Duodenal mucosa (tissue), 2 donors: ENCODE measurements around the gene CNTNAP1.

ENCODE experiments used
- H3K27ac ChIP-seq: one replicate; pipeline ENCODE4 v1.7.0; 2013; ENCODE audit warnings: low read depth, low read length
- H3K27me3 ChIP-seq, 2 donors: one replicate each; pipeline ENCODE4 v1.7.0; 2013; ENCODE audit warnings: low read length in 2 of 2, control low read depth in 1 of 2; ENCODE audit not compliant: insufficient read depth in 2 of 2, control insufficient read depth in 1 of 2
- H3K36me3 ChIP-seq, 2 donors: one replicate each; pipeline ENCODE4 v1.7.0; 2013; ENCODE audit warnings: low read length in 2 of 2, control low read depth in 1 of 2; ENCODE audit not compliant: insufficient read depth in 2 of 2, control insufficient read depth in 1 of 2
- H3K4me1 ChIP-seq, 2 donors: one replicate each; pipeline ENCODE4 v1.7.0; 2013; ENCODE audit warnings: low read length in 2 of 2, control low read depth in 1 of 2; ENCODE audit not compliant: insufficient read depth in 2 of 2, control insufficient read depth in 1 of 2
- H3K4me3 ChIP-seq, 2 donors: one replicate each; pipeline ENCODE4 v1.7.0; 2013; ENCODE audit warnings: low read length in 2 of 2, low read depth in 1 of 2
- H3K9ac ChIP-seq, 2 donors: one replicate each; pipeline ENCODE4 v1.7.0; 2013; ENCODE audit warnings: low read length in 2 of 2, low read depth in 1 of 2
- H3K9me3 ChIP-seq, 2 donors: one replicate each; pipeline ENCODE4 v1.7.0; 2013; ENCODE audit warnings: low read length in 2 of 2, control low read depth in 1 of 2; ENCODE audit not compliant: control insufficient read depth in 1 of 2

The CNTNAP1 gene

DNA sequence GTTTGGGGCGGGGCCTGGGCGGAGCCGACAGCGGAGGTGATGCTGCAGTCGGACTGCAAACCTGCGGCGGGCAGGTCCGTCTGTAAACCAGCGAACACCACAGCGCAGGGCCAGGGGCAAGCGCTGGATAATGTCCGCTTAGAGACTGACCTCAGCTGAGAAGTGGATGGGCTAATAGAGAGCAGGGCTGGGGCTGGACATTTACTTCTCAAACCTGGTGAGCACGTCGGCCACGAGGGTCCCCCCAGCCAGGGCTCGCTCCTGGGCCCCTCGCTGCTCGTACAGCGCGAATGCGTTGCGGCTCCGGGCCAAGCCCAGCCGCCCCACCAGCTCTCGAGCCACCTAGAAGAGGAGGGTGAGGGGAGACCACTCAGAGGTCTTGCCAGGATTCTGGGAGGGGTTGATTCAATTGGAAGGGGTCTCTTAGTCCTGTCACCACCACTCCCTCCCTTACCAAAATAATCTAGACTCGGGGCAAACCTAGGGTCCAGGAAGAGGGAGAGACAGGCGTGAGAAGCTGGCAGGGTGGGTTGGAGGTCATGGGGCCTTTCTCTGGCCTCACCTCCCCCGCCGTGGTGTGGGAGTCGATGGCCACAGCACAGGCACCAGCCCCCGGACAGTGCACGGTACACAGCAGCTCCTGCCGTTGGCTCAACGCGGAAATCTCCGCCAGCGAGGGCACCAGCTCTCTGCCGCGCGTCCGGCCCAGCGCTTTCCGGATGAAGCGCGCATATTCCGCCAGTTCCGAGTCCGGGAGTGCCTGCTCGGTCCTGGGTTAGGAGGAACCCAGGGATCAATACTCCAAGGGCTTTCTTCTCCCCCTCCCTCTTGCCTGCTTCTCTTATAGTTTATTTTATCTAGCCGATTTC lies 11.3 kb upstream of the CNTNAP1 start:
- Histone ChIP-seq H3K27ac (no peak overlapping the region), H3K27me3 (no peaks in the 10 kb centered on the region), H3K4me3 (no peak overlapping the region), H3K36me3 (peaks cover 17 to 31% of the 10 kb centered on the region in 2 donors), H3K9me3 (no peaks in the 10 kb centered on the region), H3K4me1 (peaks cover 29 to 38% of the 10 kb centered on the region in 2 donors), H3K9ac (no peak overlapping the region)

GRCh38 chr17:42672038-42672437 lies 10.3 kb upstream of the CNTNAP1 start:
- Histone ChIP-seq H3K27me3 (no peaks in the 10 kb centered on the region), H3K27ac (no peak overlapping the region), H3K36me3 (peaks cover 12 to 25% of the 10 kb centered on the region in 2 donors), H3K9ac (no peak overlapping the region), H3K4me3 (no peak overlapping the region), H3K9me3 (no peaks in the 10 kb centered on the region), H3K4me1 (peaks cover 30 to 43% of the 10 kb centered on the region in 2 donors)

GRCh38 chr17:42673266-42673884 lies 9.0 kb upstream of the CNTNAP1 start:
- Histone ChIP-seq H3K27ac (no peak overlapping the region), H3K4me3 (no peak overlapping the region), H3K27me3 (no peaks in the 10 kb centered on the region), H3K4me1 (peaks cover 28 to 39% of the 10 kb centered on the region in 2 donors), H3K9me3 (no peaks in the 10 kb centered on the region), H3K9ac (no peak overlapping the region), H3K36me3 (peaks cover 5 to 21% of the 10 kb centered on the region in 2 donors)

GRCh38 chr17:42673885-42674754 lies 8.2 kb upstream of the CNTNAP1 start:
- Histone ChIP-seq H3K9ac (peak overlapping the region; percentile 10 to 32), H3K9me3 (no peaks in the 10 kb centered on the region), H3K36me3 (peaks cover 3 to 21% of the 10 kb centered on the region in 2 donors), H3K4me3 (peak overlapping the region; percentile 57 to 80), H3K4me1 (peaks cover 35 to 46% of the 10 kb centered on the region in 2 donors), H3K27ac (peak overlapping the region; percentile 20), H3K27me3 (no peaks in the 10 kb centered on the region)

- Histone ChIP-seq H3K4me3 (peak overlapping the region; percentile 80), H3K27ac (no peak overlapping the region), H3K9me3 (no peaks in the 10 kb centered on the region), H3K27me3 (no peaks in the 10 kb centered on the region), H3K9ac (peak overlapping the region; percentile 32 to 91), H3K4me1 (peaks cover 39 to 53% of the 10 kb centered on the region in 2 donors), H3K36me3 (peaks cover 0 to 21% of the 10 kb centered on the region in 2 donors)
These were observed 7.5 kb upstream of the CNTNAP1 start for GRCh38 chr17:42674755-42675347.

GRCh38 chr17:42675348-42675964 lies 6.9 kb upstream of the CNTNAP1 start:
- H3K9ac ChIP-seq: peak overlapping the region; percentile 78 to 91
- H3K4me3 ChIP-seq: peak overlapping the region; percentile 80
- H3K27me3 ChIP-seq: no peaks in the 10 kb centered on the region
- peak overlapping the region; percentile 50 for H3K27ac ChIP-seq
- H3K36me3 ChIP-seq: peaks cover 0 to 19% of the 10 kb centered on the region in 2 donors
- H3K4me1 ChIP-seq: peaks cover 45 to 56% of the 10 kb centered on the region in 2 donors
- no peaks in the 10 kb centered on the region for H3K9me3 ChIP-seq

GRCh38 chr17:42675965-42676423 lies 6.3 kb upstream of the CNTNAP1 start:
- Histone ChIP-seq H3K9ac (peak overlapping the region; percentile 78 to 91), H3K4me3 (peak overlapping the region; percentile 80), H3K36me3 (peaks cover 0 to 15% of the 10 kb centered on the region in 2 donors), H3K27me3 (no peaks in the 10 kb centered on the region), H3K4me1 (peaks cover 48 to 59% of the 10 kb centered on the region in 2 donors), H3K9me3 (no peaks in the 10 kb centered on the region), H3K27ac (peak overlapping the region; percentile 50)

- Histone ChIP-seq H3K4me3 (peak within 1 kb of the TSS; percentile 80), H3K9ac (peak within 1 kb of the TSS; percentile 78 to 91), H3K27me3 (peaks cover 3 to 4% of the 10 kb centered on the region in 2 donors), H3K9me3 (no peaks in the 10 kb centered on the region), H3K4me1 (peaks cover 51 to 63% of the 10 kb centered on the region in 2 donors), H3K27ac (peak within 1 kb of the TSS; percentile 94), H3K36me3 (peaks cover 0 to 10% of the 10 kb centered on the region in 2 donors)
These were observed 5.8 kb upstream of the CNTNAP1 start, which contains the start of gene PLEKHH3 for GRCh38 chr17:42676424-42677011. PLEKHH3 (minus strand) TSS chr17:42676994; CDS start chr17:42676563, 431 bp downstream.
